Measurements from ENCODE around the gene BRS3.

Gene BRS3

DNA sequence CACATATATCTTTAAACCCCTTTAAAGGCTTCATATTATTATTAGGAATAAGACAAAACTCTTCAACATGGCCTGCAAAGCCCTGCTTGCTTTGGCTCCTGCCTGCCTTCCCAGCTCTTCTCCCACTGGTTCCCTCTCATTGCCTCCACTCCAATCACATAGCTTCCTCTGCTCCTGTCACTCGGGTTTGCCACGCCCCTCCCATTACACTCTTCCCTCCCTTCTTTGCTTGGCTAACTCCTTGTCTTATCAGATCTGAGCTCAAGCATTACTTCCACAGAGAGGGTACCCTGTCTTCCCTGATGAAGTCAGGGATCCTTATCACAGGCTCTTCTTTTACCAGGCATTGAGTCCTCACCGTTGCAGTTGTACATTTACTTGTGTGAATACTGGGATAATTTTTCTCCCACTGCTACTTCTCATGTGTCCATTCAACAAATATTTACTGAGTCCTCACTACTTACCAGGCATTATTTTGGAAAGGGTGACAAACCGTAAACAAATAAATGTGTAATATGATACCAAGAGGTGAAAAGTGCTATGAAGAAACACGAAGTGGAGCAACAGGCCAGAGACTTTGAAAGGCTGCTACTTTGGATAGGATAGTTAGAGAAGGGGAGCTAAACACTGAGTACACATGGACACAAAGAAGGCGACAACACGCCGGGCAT, 41.0 kb downstream of the BRS3 start:
- ATAC-seq, result no peak
- TF ChIP-seq ZFP3 (CRISPR knock-in tag; IDR thresholded peaks at IDR 0.05) (no peak), ZNF8 (CRISPR knock-in tag; IDR thresholded peaks at IDR 0.05) (no peak), PATZ1 (CRISPR knock-in tag; IDR thresholded peaks at IDR 0.05; ENCODE audit: borderline replicate concordance) (no peak)

DNA sequence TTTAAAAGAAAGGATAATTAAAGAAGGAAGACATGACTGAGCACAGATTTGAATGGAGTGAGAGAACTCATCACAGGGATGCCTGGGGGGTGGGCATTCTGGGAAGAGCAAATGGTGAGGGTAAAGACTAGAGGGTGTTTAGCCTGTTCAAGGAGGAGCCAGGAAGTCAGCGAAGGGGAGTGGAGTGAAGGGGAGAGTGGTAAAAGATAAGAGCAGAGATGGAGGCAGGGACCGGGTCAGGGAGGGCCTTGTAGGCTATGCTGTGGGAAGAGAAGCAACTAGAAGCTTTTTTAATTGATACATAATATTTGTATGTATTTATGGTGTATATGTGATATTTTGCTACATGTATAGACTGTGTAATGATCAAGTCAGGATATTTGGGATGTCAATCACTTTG, 42.0 kb downstream of the BRS3 start:
- TF ChIP-seq BACH2 (CRISPR knock-in tag; IDR thresholded peaks at IDR 0.05; ENCODE audit: borderline replicate concordance) (no peak), SNAI2 (CRISPR knock-in tag; IDR thresholded peaks at IDR 0.05) (no peak), PPARA (CRISPR knock-in tag; IDR thresholded peaks at IDR 0.05; ENCODE audit: borderline replicate concordance) (no peak), RARB (CRISPR knock-in tag; IDR thresholded peaks at IDR 0.05) (no peak), ARNTL (CRISPR knock-in tag; IDR thresholded peaks at IDR 0.05; ENCODE audit: borderline replicate concordance, low read depth) (no peak)
- ATAC-seq, result no peak

DNA sequence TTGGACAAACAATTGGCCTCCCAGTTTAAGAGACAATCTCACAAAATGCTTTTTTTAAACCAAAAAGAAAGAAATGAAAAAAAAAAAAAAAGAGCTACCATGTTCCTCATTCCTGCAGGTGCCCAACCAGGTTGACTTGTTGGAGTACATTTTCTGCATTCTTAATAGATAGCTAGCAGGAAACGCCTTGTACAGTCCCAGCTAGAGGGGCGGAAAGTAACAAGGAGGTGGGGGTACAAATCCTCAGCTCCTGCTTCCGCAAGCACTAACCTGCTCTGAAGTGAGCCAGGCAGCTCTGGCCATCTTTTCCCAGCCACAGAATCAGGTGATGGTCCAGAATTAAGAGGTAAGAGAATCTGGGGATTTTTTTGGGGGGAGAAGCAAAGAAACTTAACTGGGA, 44.2 kb downstream of the BRS3 start, which contains the start of gene VGLL1:
VGLL1 (plus strand) TSS at position 265 of the 400 bp plus-strand sequence. CDS start 3,806 bp downstream, outside the sequence.
- TF ChIP-seq ZC3H10 (CRISPR knock-in tag; IDR thresholded peaks at IDR 0.05), result no peak
- TF ChIP-seq, protein P1, sequence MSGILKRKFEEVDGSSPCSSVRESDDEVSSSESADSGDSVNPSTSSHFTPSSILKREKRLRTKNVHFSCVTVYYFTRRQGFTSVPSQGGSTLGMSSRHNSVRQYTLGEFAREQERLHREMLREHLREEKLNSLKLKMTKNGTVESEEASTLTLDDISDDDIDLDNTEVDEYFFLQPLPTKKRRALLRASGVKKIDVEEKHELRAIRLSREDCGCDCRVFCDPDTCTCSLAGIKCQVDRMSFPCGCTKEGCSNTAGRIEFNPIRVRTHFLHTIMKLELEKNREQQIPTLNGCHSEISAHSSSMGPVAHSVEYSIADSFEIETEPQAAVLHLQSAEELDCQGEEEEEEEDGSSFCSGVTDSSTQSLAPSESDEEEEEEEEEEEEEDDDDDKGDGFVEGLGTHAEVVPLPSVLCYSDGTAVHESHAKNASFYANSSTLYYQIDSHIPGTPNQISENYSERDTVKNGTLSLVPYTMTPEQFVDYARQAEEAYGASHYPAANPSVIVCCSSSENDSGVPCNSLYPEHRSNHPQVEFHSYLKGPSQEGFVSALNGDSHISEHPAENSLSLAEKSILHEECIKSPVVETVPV (CRISPR knock-in tag; IDR thresholded peaks at IDR 0.05), result no peak
- no peak for ATAC-seq

DNA sequence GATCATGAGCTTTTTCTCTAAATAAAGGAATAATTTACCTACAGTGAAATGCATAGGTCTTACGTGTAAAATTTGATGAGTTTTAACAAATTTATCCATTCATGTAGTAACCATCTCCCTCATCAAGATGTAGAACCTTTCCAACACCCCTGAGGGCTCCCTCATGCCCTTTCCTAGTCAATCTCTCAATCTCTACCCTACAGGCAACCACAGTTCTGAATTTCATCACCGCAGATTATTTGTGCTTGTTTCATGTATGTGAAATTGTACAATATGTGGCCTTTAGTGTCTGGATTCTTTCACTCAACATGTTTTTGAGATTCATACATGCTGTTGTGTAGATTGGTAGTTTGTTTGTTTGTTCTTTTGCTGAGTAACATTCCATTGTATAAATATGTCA, 46.4 kb downstream of the BRS3 start:
- no peak for ATAC-seq
- no peak for TF ChIP-seq GLIS3 (CRISPR knock-in tag; IDR thresholded peaks at IDR 0.05)

GRCh38 chrX:136538811-136539210, 51.1 kb downstream of the BRS3 start:
- no peak for ATAC-seq
- TF ChIP-seq, protein P2, sequence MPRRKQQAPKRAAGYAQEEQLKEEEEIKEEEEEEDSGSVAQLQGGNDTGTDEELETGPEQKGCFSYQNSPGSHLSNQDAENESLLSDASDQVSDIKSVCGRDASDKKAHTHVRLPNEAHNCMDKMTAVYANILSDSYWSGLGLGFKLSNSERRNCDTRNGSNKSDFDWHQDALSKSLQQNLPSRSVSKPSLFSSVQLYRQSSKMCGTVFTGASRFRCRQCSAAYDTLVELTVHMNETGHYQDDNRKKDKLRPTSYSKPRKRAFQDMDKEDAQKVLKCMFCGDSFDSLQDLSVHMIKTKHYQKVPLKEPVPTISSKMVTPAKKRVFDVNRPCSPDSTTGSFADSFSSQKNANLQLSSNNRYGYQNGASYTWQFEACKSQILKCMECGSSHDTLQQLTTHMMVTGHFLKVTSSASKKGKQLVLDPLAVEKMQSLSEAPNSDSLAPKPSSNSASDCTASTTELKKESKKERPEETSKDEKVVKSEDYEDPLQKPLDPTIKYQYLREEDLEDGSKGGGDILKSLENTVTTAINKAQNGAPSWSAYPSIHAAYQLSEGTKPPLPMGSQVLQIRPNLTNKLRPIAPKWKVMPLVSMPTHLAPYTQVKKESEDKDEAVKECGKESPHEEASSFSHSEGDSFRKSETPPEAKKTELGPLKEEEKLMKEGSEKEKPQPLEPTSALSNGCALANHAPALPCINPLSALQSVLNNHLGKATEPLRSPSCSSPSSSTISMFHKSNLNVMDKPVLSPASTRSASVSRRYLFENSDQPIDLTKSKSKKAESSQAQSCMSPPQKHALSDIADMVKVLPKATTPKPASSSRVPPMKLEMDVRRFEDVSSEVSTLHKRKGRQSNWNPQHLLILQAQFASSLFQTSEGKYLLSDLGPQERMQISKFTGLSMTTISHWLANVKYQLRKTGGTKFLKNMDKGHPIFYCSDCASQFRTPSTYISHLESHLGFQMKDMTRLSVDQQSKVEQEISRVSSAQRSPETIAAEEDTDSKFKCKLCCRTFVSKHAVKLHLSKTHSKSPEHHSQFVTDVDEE (CRISPR knock-in tag; IDR thresholded peaks at IDR 0.05), result no peak
- TF ChIP-seq TOX (CRISPR knock-in tag; IDR thresholded peaks at IDR 0.05; ENCODE audit: borderline replicate concordance), result no peak

DNA sequence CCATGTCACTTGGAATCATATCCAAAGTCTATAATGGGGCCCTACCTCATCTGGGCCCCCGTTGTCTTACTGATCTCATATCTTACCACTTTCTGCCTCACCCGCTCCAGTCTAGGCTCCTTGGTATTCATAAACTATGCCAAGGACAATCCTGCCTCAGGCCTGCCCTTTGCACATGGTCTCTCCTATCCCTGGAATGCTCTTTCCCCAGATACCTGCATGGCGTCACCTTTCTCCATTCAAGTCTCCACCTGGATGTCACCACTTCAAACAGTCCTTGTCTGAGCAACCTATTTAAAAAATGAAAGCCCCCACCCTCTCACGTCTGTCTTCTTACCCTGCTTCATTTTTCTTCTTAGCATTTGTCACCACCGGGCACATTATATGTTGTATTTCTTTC, 52.5 kb downstream of the BRS3 start:
- no peak for TF ChIP-seq ARNTL (CRISPR knock-in tag; IDR thresholded peaks at IDR 0.05; ENCODE audit: borderline replicate concordance, low read depth)
- no peak for TF ChIP-seq PPARA (CRISPR knock-in tag; IDR thresholded peaks at IDR 0.05; ENCODE audit: borderline replicate concordance)
- TF ChIP-seq ZNF70 (CRISPR knock-in tag; IDR thresholded peaks at IDR 0.05), result no peak
- no peak for TF ChIP-seq ZNF565 (CRISPR knock-in tag; conservative IDR thresholded peaks at IDR 0.05; ENCODE audit: low read depth)
- TF ChIP-seq TOX (CRISPR knock-in tag; IDR thresholded peaks at IDR 0.05; ENCODE audit: borderline replicate concordance), result no peak
- TF ChIP-seq OSR1 (CRISPR knock-in tag; IDR thresholded peaks at IDR 0.05), result no peak
- TF ChIP-seq, protein P3, sequence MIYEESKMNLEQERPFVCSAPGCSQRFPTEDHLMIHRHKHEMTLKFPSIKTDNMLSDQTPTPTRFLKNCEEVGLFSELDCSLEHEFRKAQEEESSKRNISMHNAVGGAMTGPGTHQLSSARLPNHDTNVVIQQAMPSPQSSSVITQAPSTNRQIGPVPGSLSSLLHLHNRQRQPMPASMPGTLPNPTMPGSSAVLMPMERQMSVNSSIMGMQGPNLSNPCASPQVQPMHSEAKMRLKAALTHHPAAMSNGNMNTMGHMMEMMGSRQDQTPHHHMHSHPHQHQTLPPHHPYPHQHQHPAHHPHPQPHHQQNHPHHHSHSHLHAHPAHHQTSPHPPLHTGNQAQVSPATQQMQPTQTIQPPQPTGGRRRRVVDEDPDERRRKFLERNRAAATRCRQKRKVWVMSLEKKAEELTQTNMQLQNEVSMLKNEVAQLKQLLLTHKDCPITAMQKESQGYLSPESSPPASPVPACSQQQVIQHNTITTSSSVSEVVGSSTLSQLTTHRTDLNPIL (CRISPR knock-in tag; IDR thresholded peaks at IDR 0.05; ENCODE audit: low read depth), result no peak
- TF ChIP-seq CSDC2 (CRISPR knock-in tag; IDR thresholded peaks at IDR 0.05), result no peak
- TF ChIP-seq, protein P2 (CRISPR knock-in tag; IDR thresholded peaks at IDR 0.05), result no peak
- TF ChIP-seq GLIS3 (CRISPR knock-in tag; IDR thresholded peaks at IDR 0.05), result no peak
- TF ChIP-seq SNAI2 (CRISPR knock-in tag; IDR thresholded peaks at IDR 0.05), result no peak
- no peak for TF ChIP-seq ZFP3 (CRISPR knock-in tag; IDR thresholded peaks at IDR 0.05)
- TF ChIP-seq ZNF8 (CRISPR knock-in tag; IDR thresholded peaks at IDR 0.05), result no peak
- TF ChIP-seq ZC3H10 (CRISPR knock-in tag; IDR thresholded peaks at IDR 0.05), result no peak
- ATAC-seq, result no peak

Data from SK-N-SH treated with all-trans-retinoic acid at 6 μM for 48 hours (cell line).